Vagina (tissue), 2 donors: ENCODE results near the gene SUPT3H.

Experiments used
- POLR2A ChIP-seq, 2 donors: fragments of 450-650 bp; IDR thresholded peaks; one replicate each; pipeline ENCODE4 v1.6.1; 2017; ENCODE audit warnings: antibody characterized with exemption in 2 of 2, mild to moderate bottlenecking in 2 of 2, moderate library complexity in 2 of 2
- TF ChIP-seq, protein P1 (sequence below), 3 experiments: fragments of 450-650 bp in 2 of 3; fragments of 200-600 bp in 1 of 3; sonication (generic) in 1 of 3; IDR thresholded peaks; one replicate each; pipeline ENCODE4 v1.5.1; 2017 to 2019; ENCODE audit warnings: antibody characterized with exemption in 3 of 3, mild to moderate bottlenecking in 2 of 3, moderate library complexity in 2 of 3

GRCh38 chr6:45328523-45328922 is 49.2 kb downstream of the SUPT3H start:
- TF ChIP-seq, protein P1, sequence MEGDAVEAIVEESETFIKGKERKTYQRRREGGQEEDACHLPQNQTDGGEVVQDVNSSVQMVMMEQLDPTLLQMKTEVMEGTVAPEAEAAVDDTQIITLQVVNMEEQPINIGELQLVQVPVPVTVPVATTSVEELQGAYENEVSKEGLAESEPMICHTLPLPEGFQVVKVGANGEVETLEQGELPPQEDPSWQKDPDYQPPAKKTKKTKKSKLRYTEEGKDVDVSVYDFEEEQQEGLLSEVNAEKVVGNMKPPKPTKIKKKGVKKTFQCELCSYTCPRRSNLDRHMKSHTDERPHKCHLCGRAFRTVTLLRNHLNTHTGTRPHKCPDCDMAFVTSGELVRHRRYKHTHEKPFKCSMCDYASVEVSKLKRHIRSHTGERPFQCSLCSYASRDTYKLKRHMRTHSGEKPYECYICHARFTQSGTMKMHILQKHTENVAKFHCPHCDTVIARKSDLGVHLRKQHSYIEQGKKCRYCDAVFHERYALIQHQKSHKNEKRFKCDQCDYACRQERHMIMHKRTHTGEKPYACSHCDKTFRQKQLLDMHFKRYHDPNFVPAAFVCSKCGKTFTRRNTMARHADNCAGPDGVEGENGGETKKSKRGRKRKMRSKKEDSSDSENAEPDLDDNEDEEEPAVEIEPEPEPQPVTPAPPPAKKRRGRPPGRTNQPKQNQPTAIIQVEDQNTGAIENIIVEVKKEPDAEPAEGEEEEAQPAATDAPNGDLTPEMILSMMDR (IDR thresholded peaks at IDR 0.05) = no peak
- TF ChIP-seq POLR2A (IDR thresholded peaks at IDR 0.05) = no peak
